ENCODE measurements around the gene CA9. TPM values are rescaled to one million over a fixed set of nuclear protein-coding genes. Genes with fewer than 3 reads are reported as not detected.

Gene CA9
- total and polyA plus RNA-seq, 2 experiments from 2014 or later = 1.1 TPM; not detected in 1

- TF ChIP-seq CREB1 (CRISPR knock-in tag; IDR thresholded peaks at IDR 0.05; ENCODE audit: low read depth) (no peak), ZNF114 (CRISPR knock-in tag; IDR thresholded peaks at IDR 0.05) (no peak), NANOG (IDR thresholded peaks at IDR 0.05; ENCODE audit: borderline replicate concordance) (no peak), ZNF331 (CRISPR knock-in tag; IDR thresholded peaks at IDR 0.05; ENCODE audit: low read depth) (no peak), ETS1 (IDR thresholded peaks at IDR 0.05) (no peak), JUNB (IDR thresholded peaks at IDR 0.05; ENCODE audit: unreplicated experiment) (no peak)
Observed at GRCh38 chr9:35666045-35666444, 7.7 kb upstream of the CA9 start (continued).

- DNase-seq (ENCODE audit: low spot score) (no peak), ATAC-seq (no peak)
- peaks cover 8% of the 10 kb centered on the region; the same call in 1 of the 2 replicates for H3K79me2 ChIP-seq (replicated peaks; ENCODE audit: insufficient read depth)
- peaks cover 7% of the 10 kb centered on the region; the same call in 1 of the 2 replicates for H3K36me3 ChIP-seq (ENCODE audit: insufficient read depth)
- H3K4me3 ChIP-seq = no peak overlapping the region
- H3K36me3 Mint-ChIP-seq (ENCODE audit: low read depth) = peaks cover 19% of the 10 kb centered on the region
- H3K27me3 Mint-ChIP-seq (ENCODE audit: insufficient read depth, low read depth, poor library complexity) = peaks cover 10% of the 10 kb centered on the region
- no peaks in the 10 kb centered on the region for H4K20me1 ChIP-seq (replicated peaks; ENCODE audit: insufficient read depth)
- 0 out of 2 replicates have a peak, but pooled peaks cover 13% of the 10 kb centered on the region for H3F3A ChIP-seq (replicated peaks; ENCODE audit: low read depth)
- H3K4me1 Mint-ChIP-seq = peaks cover 28% of the 10 kb centered on the region
- H2AFZ ChIP-seq = no peak overlapping the region
- no peaks in the 10 kb centered on the region for H3K27me3 ChIP-seq (ENCODE audit: insufficient read depth)
- H3K9me2 ChIP-seq (ENCODE audit: insufficient read depth) = peaks cover 12% of the 10 kb centered on the region
- no peak overlapping the region for H3K4me2 ChIP-seq
- peaks cover 15% of the 10 kb centered on the region for H3K4me1 ChIP-seq (ENCODE audit: insufficient read depth)
- no peaks in the 10 kb centered on the region; the same call in 2 of the 3 replicates for H3K9me3 Mint-ChIP-seq
- H3K4me3 Mint-ChIP-seq = no peak overlapping the region
- H3K27ac ChIP-seq (ENCODE audit: low read depth) = no peak overlapping the region
- H3K27ac Mint-ChIP-seq = no peak overlapping the region
- no peak for TF ChIP-seq STAT1 (IDR thresholded peaks at IDR 0.05; ENCODE audit: unreplicated experiment)
- TF ChIP-seq ETS1 (IDR thresholded peaks at IDR 0.05) = no peak
- TF ChIP-seq EZH2phosphoT487 (IDR thresholded peaks at IDR 0.05; ENCODE audit: unreplicated experiment) = no peak
- TF ChIP-seq ZNF462 (CRISPR knock-in tag; IDR thresholded peaks at IDR 0.05) = no peak
- TF ChIP-seq EZH2 (IDR thresholded peaks at IDR 0.05; ENCODE audit: low read depth, unreplicated experiment) = no peak
- TF ChIP-seq REST (IDR thresholded peaks at IDR 0.05; ENCODE audit: unreplicated experiment) = no peak
- TF ChIP-seq CTCF (conservative IDR thresholded peaks at IDR 0.05; ENCODE audit: low read depth in 2 of 2) = no peak
Observed at GRCh38 chr9:35666549-35666948, 7.2 kb upstream of the CA9 start.
